ENCODE results near the gene ACTR6. TPM values are rescaled to one million over a fixed set of nuclear protein-coding genes. Genes with fewer than 3 reads are reported as not detected.

The ACTR6 gene
- total and polyA plus RNA-seq, 2 donors (not counting 3 experiments of a cell fraction or from before 2014, with no cell fraction given): 7.5 to 23.2 TPM

DNA sequence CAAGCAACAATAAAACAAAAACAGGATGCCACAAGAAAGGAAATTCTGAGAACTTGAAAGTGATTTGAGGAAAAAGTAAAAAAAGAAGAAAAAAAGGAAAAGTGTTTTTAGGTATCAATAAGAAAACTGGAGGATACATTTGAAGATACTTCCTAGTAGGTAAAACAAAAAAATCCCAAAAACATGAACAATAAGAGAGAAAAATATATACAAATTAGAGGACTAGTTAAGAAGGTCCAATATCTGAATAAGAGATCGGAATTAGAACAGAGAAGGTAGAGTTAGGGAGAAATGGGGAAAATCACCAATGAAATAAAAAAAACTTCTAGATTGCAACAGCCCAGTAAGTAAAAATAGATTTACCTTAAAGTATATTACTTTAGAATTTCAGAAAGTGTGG, 57.5 kb downstream of the ACTR6 start:
- H3K9ac ChIP-seq (replicated peaks; ENCODE audit: extremely low read depth, insufficient read depth, low read length): no peak overlapping the region
- no peak overlapping the region for H3K27ac ChIP-seq (ENCODE audit: insufficient read depth, low read depth, low read length)
- H3K4me3 ChIP-seq (replicated peaks in 1 of 3; ENCODE audit: insufficient read depth in 1 of 3, low read depth in 1 of 3, low read length in 3 of 3): no peak overlapping the region
- H4K20me1 ChIP-seq (replicated peaks; ENCODE audit: control insufficient read depth, extremely low read depth, insufficient read depth, low read length): no peaks in the 10 kb centered on the region
- POLR2A ChIA-PET: no interaction called here
- H3K4me2 ChIP-seq (ENCODE audit: insufficient read depth, low read length): no peak overlapping the region
- FAIRE-seq: no peak
- no peaks in the 10 kb centered on the region for H3K9me3 ChIP-seq (replicated peaks; ENCODE audit: control insufficient read depth, insufficient read depth, low read length)
- H3K36me3 ChIP-seq (ENCODE audit: control insufficient read depth in 2 of 2, extremely low read depth in 1 of 2, insufficient read depth in 2 of 2, low read length in 2 of 2): no peaks in the 10 kb centered on the region
- no TSS peak for BruUV-seq (replicated peaks)
- no peaks in the 10 kb centered on the region for H3K27me3 ChIP-seq (ENCODE audit: control insufficient read depth in 2 of 2, insufficient read depth in 2 of 2, low read length in 2 of 2)
- no peak for TF ChIP-seq POLR2A (IDR thresholded peaks at IDR 0.05; ENCODE audit: low read depth, low read length)
- TF ChIP-seq FOS (IDR thresholded peaks at IDR 0.05; ENCODE audit: borderline replicate concordance, insufficient read depth, low read length): no peak
- TF ChIP-seq, protein P1, sequence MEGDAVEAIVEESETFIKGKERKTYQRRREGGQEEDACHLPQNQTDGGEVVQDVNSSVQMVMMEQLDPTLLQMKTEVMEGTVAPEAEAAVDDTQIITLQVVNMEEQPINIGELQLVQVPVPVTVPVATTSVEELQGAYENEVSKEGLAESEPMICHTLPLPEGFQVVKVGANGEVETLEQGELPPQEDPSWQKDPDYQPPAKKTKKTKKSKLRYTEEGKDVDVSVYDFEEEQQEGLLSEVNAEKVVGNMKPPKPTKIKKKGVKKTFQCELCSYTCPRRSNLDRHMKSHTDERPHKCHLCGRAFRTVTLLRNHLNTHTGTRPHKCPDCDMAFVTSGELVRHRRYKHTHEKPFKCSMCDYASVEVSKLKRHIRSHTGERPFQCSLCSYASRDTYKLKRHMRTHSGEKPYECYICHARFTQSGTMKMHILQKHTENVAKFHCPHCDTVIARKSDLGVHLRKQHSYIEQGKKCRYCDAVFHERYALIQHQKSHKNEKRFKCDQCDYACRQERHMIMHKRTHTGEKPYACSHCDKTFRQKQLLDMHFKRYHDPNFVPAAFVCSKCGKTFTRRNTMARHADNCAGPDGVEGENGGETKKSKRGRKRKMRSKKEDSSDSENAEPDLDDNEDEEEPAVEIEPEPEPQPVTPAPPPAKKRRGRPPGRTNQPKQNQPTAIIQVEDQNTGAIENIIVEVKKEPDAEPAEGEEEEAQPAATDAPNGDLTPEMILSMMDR (IDR thresholded peaks at IDR 0.05; ENCODE audit: extremely low read depth in 1 of 2, insufficient read depth in 1 of 2, low read depth in 1 of 2, low read length in 2 of 2): no peak
- no peak for TF ChIP-seq MYC (IDR thresholded peaks at IDR 0.05; ENCODE audit: low read depth, low read length)
- TF ChIP-seq, protein P2, sequence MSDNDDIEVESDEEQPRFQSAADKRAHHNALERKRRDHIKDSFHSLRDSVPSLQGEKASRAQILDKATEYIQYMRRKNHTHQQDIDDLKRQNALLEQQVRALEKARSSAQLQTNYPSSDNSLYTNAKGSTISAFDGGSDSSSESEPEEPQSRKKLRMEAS (IDR thresholded peaks at IDR 0.05; ENCODE audit: insufficient read depth, insufficient read length): no peak
- TF ChIP-seq GATA2 (IDR thresholded peaks at IDR 0.05; ENCODE audit: insufficient read depth, insufficient read length, low read depth, low read length): no peak
- TF ChIP-seq JUN (IDR thresholded peaks at IDR 0.05; ENCODE audit: borderline replicate concordance, insufficient read depth, insufficient read length, low read depth): no peak
- TF ChIP-seq POLR2AphosphoS5 (IDR thresholded peaks at IDR 0.05; ENCODE audit: insufficient read depth, low read depth, low read length): no peak
- TF ChIP-seq EZH2 (IDR thresholded peaks at IDR 0.05; ENCODE audit: borderline replicate concordance, low read depth, low read length, severe bottlenecking): no peak
- no peaks in the 10 kb centered on the region for H3K9me1 ChIP-seq (replicated peaks; ENCODE audit: control insufficient read depth, extremely low read depth, insufficient read depth, low read length)
- dilution Hi-C loops (cut with MboI; ENCODE audit: extremely low pct_ligation_motif_present, low sequenced_read_pairs): no loop called here
- no peak overlapping the region for H2AFZ ChIP-seq (ENCODE audit: low read depth, low read length)
- no peaks in the 10 kb centered on the region for H3K79me2 ChIP-seq (ENCODE audit: control insufficient read depth, insufficient read depth, low read length)
- CTCF ChIA-PET: no interaction called here
- intact Hi-C loops (cut with micrococcal nuclease): no loop called here
- no peak for DNase-seq (ENCODE audit: low read depth, low spot score)
- no peaks in the 10 kb centered on the region for H3K4me1 ChIP-seq (ENCODE audit: control insufficient read depth, extremely low read depth, insufficient read depth, low read length)

Measured in endothelial cell of umbilical vein (primary cell).